Measurements from ENCODE around the gene ADA.
"Not testable (repeated sequence)": the region's sequence is repeated elsewhere in the genome, so short reads cannot be mapped to it uniquely, and the experiment has no call there.

ADA gene

GRCh38 chr20:44596876-44597275 is 54.6 kb downstream of the ADA start:
- Histone ChIP-seq H3K36me3 (no peaks in the 10 kb centered on the region), H3K27me3 (no peaks in the 10 kb centered on the region), H3K4me2 (no peak overlapping the region), H4K20me1 (no peaks in the 10 kb centered on the region), H3K9me3 (no peaks in the 10 kb centered on the region), H3K4me3 (no peak overlapping the region), H3K9ac (no peak overlapping the region), H3K4me1 (peaks cover 72% of the 10 kb centered on the region), H3K27ac (no peak overlapping the region)
- no peak for TF ChIP-seq Cebpa-rat (IDR thresholded peaks at IDR 0.05)

GRCh38 chr20:44596010-44596409 is 55.5 kb downstream of the ADA start:
- TF ChIP-seq Cebpa-rat (IDR thresholded peaks at IDR 0.05), result no peak
- no peak overlapping the region for H3K4me2 ChIP-seq
- H3K36me3 ChIP-seq, result no peaks in the 10 kb centered on the region
- H3K9me3 ChIP-seq, result no peaks in the 10 kb centered on the region
- H3K4me1 ChIP-seq, result peaks cover 70% of the 10 kb centered on the region
- H4K20me1 ChIP-seq, result no peaks in the 10 kb centered on the region
- no peak overlapping the region for H3K9ac ChIP-seq
- H3K27me3 ChIP-seq, result no peaks in the 10 kb centered on the region
- H3K27ac ChIP-seq, result no peak overlapping the region
- no peak overlapping the region for H3K4me3 ChIP-seq

- H3K4me1 ChIP-seq, result peaks cover 67% of the 10 kb centered on the region
- no peak overlapping the region for H3K27ac ChIP-seq
- no peak overlapping the region for H3K4me3 ChIP-seq
- H3K36me3 ChIP-seq, result 0 out of 2 replicates have a peak, but pooled peaks cover 4% of the 10 kb centered on the region
- no peaks in the 10 kb centered on the region for H3K9me3 ChIP-seq
- H3K27me3 ChIP-seq, result no peaks in the 10 kb centered on the region
- peak overlapping the region; percentile 56 for H3K4me2 ChIP-seq
- H4K20me1 ChIP-seq, result no peaks in the 10 kb centered on the region
- no peak overlapping the region for H3K9ac ChIP-seq
- no peak for TF ChIP-seq Cebpa-rat (IDR thresholded peaks at IDR 0.05)
Measured at GRCh38 chr20:44594730-44595129, 56.8 kb downstream of the ADA start.

GRCh38 chr20:44593751-44594150 is 57.7 kb downstream of the ADA start:
- H3K4me2 ChIP-seq, result peak overlapping the region; percentile 56
- H3K9me3 ChIP-seq, result no peaks in the 10 kb centered on the region
- 0 out of 2 replicates have a peak, but pooled peaks cover 4% of the 10 kb centered on the region for H3K36me3 ChIP-seq
- peaks cover 57% of the 10 kb centered on the region for H3K4me1 ChIP-seq
- H3K27ac ChIP-seq, result no peak overlapping the region
- H3K4me3 ChIP-seq, result no peak overlapping the region
- TF ChIP-seq Cebpa-rat (IDR thresholded peaks at IDR 0.05), result no peak
- no peak overlapping the region for H3K9ac ChIP-seq
- H3K27me3 ChIP-seq, result no peaks in the 10 kb centered on the region
- H4K20me1 ChIP-seq, result no peaks in the 10 kb centered on the region

- H3K9me3 ChIP-seq, result no peaks in the 10 kb centered on the region
- no peak overlapping the region for H3K4me3 ChIP-seq
- H3K27ac ChIP-seq, result no peak overlapping the region
- no peak overlapping the region for H3K4me2 ChIP-seq
- H4K20me1 ChIP-seq, result no peaks in the 10 kb centered on the region
- 0 out of 2 replicates have a peak, but pooled peaks cover 4% of the 10 kb centered on the region for H3K36me3 ChIP-seq
- no peaks in the 10 kb centered on the region for H3K27me3 ChIP-seq
- TF ChIP-seq Cebpa-rat (IDR thresholded peaks at IDR 0.05), result no peak
- peaks cover 55% of the 10 kb centered on the region for H3K4me1 ChIP-seq
- no peak overlapping the region for H3K9ac ChIP-seq
Measured at GRCh38 chr20:44592366-44592765, 59.1 kb downstream of the ADA start.

GRCh38 chr20:44590980-44591778 is 60.3 kb downstream of the ADA start:
- H3K36me3 ChIP-seq, result 0 out of 2 replicates have a peak, but pooled peaks cover 4% of the 10 kb centered on the region
- H3K27ac ChIP-seq, result no peak overlapping the region; the same call in 1 of the 2 replicates
- no peaks in the 10 kb centered on the region for H3K27me3 ChIP-seq
- H3K4me1 ChIP-seq, result peaks cover 67% of the 10 kb centered on the region
- H3K9me3 ChIP-seq, result no peaks in the 10 kb centered on the region
- H3K4me2 ChIP-seq, result peak overlapping the region; percentile 57
- H4K20me1 ChIP-seq, result no peaks in the 10 kb centered on the region
- no peak overlapping the region for H3K4me3 ChIP-seq
- TF ChIP-seq Cebpa-rat (IDR thresholded peaks at IDR 0.05), result no peak
- no peak overlapping the region for H3K9ac ChIP-seq

GRCh38 chr20:44589537-44589936 is 62.0 kb downstream of the ADA start:
- 0 out of 2 replicates have a peak, but pooled peaks cover 4% of the 10 kb centered on the region for H3K36me3 ChIP-seq

GRCh38 chr20:44588321-44588720 is 63.2 kb downstream of the ADA start:
- H3K4me1 ChIP-seq, result peaks cover 74% of the 10 kb centered on the region
- not testable (repeated sequence) for H3K9me3 ChIP-seq, H3K27ac ChIP-seq, H3K36me3 ChIP-seq, H3K27me3 ChIP-seq, H3K9ac ChIP-seq, H4K20me1 ChIP-seq, H3K4me3 ChIP-seq
- 0 out of 2 replicates have a peak overlapping the region, but pooled peaks have one; percentile 94 for H3K4me2 ChIP-seq

More at GRCh38 chr20:44589537-44589936, 62.0 kb downstream of the ADA start:
- no peaks in the 10 kb centered on the region for H4K20me1 ChIP-seq
- no peak overlapping the region for H3K27ac ChIP-seq
- H3K9ac ChIP-seq, result no peak overlapping the region
- no peaks in the 10 kb centered on the region for H3K9me3 ChIP-seq
- no peak for TF ChIP-seq Cebpa-rat (IDR thresholded peaks at IDR 0.05)
- no peak overlapping the region for H3K4me2 ChIP-seq
- H3K27me3 ChIP-seq, result no peaks in the 10 kb centered on the region
- peaks cover 74% of the 10 kb centered on the region for H3K4me1 ChIP-seq
- H3K4me3 ChIP-seq, result no peak overlapping the region

GRCh38 chr20:44587035-44587980 is 64.2 kb downstream of the ADA start:
- H3K4me1 ChIP-seq, result peaks cover 83% of the 10 kb centered on the region
- no peaks in the 10 kb centered on the region for H3K9me3 ChIP-seq
- H3K27me3 ChIP-seq, result no peaks in the 10 kb centered on the region
- no peak for TF ChIP-seq Cebpa-rat (IDR thresholded peaks at IDR 0.05)
- H3K9ac ChIP-seq, result peak overlapping the region; percentile 52
- H3K27ac ChIP-seq, result peak overlapping the region; percentile 81
- 0 out of 2 replicates have a peak, but pooled peaks cover 4% of the 10 kb centered on the region for H3K36me3 ChIP-seq
- peak overlapping the region; percentile 94 for H3K4me2 ChIP-seq
- H4K20me1 ChIP-seq, result no peaks in the 10 kb centered on the region
- no peak overlapping the region for H3K4me3 ChIP-seq

Data from BLaER1 (cell line).